HepG2 (cell line): ENCODE measurements around the gene IL21R. TPM values are rescaled to one million over a fixed set of nuclear protein-coding genes. Genes with fewer than 3 reads are reported as not detected.

Experiments used
- ATAC-seq: fragments of 200-7000 bp; cut with Tn5 transposase; 3 replicates; pipeline ENCODE4 v1.9.1; 2020; ENCODE audit warnings: mild to moderate bottlenecking, moderate library complexity
- BruUV-seq: library from RNA; stranded (reverse); fragments of 400-500 nt; replicated peaks from 2 replicates; lab custom pipeline; 2021; lab: Mats Ljungman, UMichigan
- CTCF ChIA-PET: fragments of 300-600 bp; formaldehyde crosslinking; extraction: SDS; loops from one replicate; lab custom pipeline; 2021; ENCODE audit warnings: low total read pairs, inconsistent platforms, low intra/inter-chr PET ratio; lab: Yijun Ruan, JAX
- POLR2A ChIA-PET: fragments of 350-600 bp; sonication (Branson Sonifier 250); formaldehyde crosslinking; loops from one replicate; lab custom pipeline; 2020; ENCODE audit warnings: antibody characterized with exemption, inconsistent platforms; lab: Yijun Ruan, JAX
- DNase-seq: peaks from one replicate; pipeline ENCODE4 v3.0.0-alpha.2; 2015; ENCODE audit warnings: low spot score
- FAIRE-seq: peaks from 3 replicates; lab custom pipeline; 2011; peaks lifted over from hg19 to GRCh38; lab: Jason Lieb, UNC
- H2AFZ ChIP-seq: one replicate; pipeline ENCODE4 v1.6.1; 2011; ENCODE audit warnings: low read length, inconsistent platforms
- H3K27ac ChIP-seq: fragments of 300-600 bp; 3 replicates; pipeline ENCODE4 v1.8.0; 2011; ENCODE audit warnings: mixed run types, mild to moderate bottlenecking, mixed read lengths, low read length, inconsistent platforms; ENCODE audit not compliant: insufficient read depth; ENCODE audit errors: extremely low read length
- H3K27me3 ChIP-seq, 2 experiments: fragments of 200-600 bp in 1 of 2; 2 replicates in 1 of 2; 3 replicates in 1 of 2; pipeline versions ENCODE4 v1.6.0 to v1.8.0; 2011; ENCODE audit warnings: low read length in 2 of 2, mild to moderate bottlenecking in 2 of 2, moderate library complexity in 2 of 2, inconsistent platforms in 1 of 2; ENCODE audit not compliant: insufficient read depth in 2 of 2, control insufficient read depth in 1 of 2
- H3K36me3 ChIP-seq, 2 experiments: fragments of 200-600 bp in 1 of 2; replicated peaks in 1 of 2; 2 replicates in 1 of 2; 3 replicates in 1 of 2; pipeline versions ENCODE4 v1.5.1 to v1.8.0; 2011; ENCODE audit warnings: low read length in 2 of 2, inconsistent platforms in 1 of 2; ENCODE audit not compliant: insufficient read depth in 2 of 2, control insufficient read depth in 1 of 2
- H3K4me1 ChIP-seq: 2 replicates; pipeline ENCODE4 v1.5.1; 2012; ENCODE audit warnings: low read length, inconsistent platforms; ENCODE audit not compliant: insufficient read depth
- H3K4me2 ChIP-seq: 2 replicates; pipeline ENCODE4 v1.6.0; 2011; ENCODE audit warnings: low read depth, low read length, inconsistent platforms
- H3K4me3 ChIP-seq, 3 experiments: fragments of 200-600 bp in 1 of 3; sonication (generic), shearing (Covaris generic) in 1 of 3; replicated peaks in 1 of 3; 2 replicates each; pipeline ENCODE4 v1.5.1; 2011 to 2016; ENCODE audit warnings: low read length in 3 of 3, inconsistent platforms in 2 of 3, low read depth in 2 of 3, mild to moderate bottlenecking in 2 of 3, control low read depth in 1 of 3, mixed read lengths in 1 of 3; ENCODE audit not compliant: insufficient read depth in 1 of 3
- H3K79me2 ChIP-seq: one replicate; pipeline ENCODE4 v1.6.1; 2011; ENCODE audit warnings: low read length, inconsistent platforms; ENCODE audit not compliant: insufficient read depth
- H3K9ac ChIP-seq: 2 replicates; pipeline ENCODE4 v1.6.0; 2011; ENCODE audit warnings: mild to moderate bottlenecking, low read depth, low read length, inconsistent platforms; ENCODE audit not compliant: insufficient read depth
- H3K9me3 ChIP-seq: 2 replicates; pipeline ENCODE4 v1.5.1; 2012; ENCODE audit warnings: mild to moderate bottlenecking, low read length
- H4K20me1 ChIP-seq: 2 replicates; pipeline ENCODE4 v1.6.0; 2011; ENCODE audit warnings: inconsistent platforms, mild to moderate bottlenecking, low read length, moderate library complexity; ENCODE audit not compliant: insufficient read depth
- BORCS8-MEF2B ChIP-seq: sonication (generic); formaldehyde crosslinking; IDR thresholded peaks from 2 replicates; pipeline ENCODE4 v1.8.0; 2022; ENCODE audit warnings: mild to moderate bottlenecking, missing genetic modification reagents
- CREB1 ChIP-seq, 2 experiments: fragments of 450-650 bp in 1 of 2; IDR thresholded peaks; 2 replicates each; pipeline ENCODE4 v1.6.1; 2016 to 2017; ENCODE audit warnings: control low read depth in 1 of 2, mild to moderate bottlenecking in 1 of 2, missing compliant biosample characterization in 1 of 2, missing genetic modification characterization in 1 of 2
- MAFK ChIP-seq, 2 experiments: IDR thresholded peaks in 1 of 2; conservative IDR thresholded peaks in 1 of 2; 2 replicates each; pipeline ENCODE4 v1.6.1; 2011; ENCODE audit warnings: improper control_type of control experiment in 2 of 2, low read length in 2 of 2
- ZBTB33 ChIP-seq: sonication (generic); formaldehyde crosslinking; IDR thresholded peaks from 2 replicates; pipeline ENCODE4 v1.4.0; 2020; ENCODE audit warnings: missing genetic modification reagents
- ZFP1 ChIP-seq: IDR thresholded peaks from 2 replicates; pipeline ENCODE4 v1.6.1; 2016
- ZNF12 ChIP-seq: sonication (generic); formaldehyde crosslinking; IDR thresholded peaks from 2 replicates; pipeline ENCODE4 v1.5.0; 2020; ENCODE audit warnings: missing genetic modification reagents
- ZNF329 ChIP-seq: sonication (generic); formaldehyde crosslinking; IDR thresholded peaks from 2 replicates; pipeline ENCODE4 v1.9.0; 2021; ENCODE audit warnings: low read depth, mild to moderate bottlenecking, missing genetic modification reagents
- ZSCAN9 ChIP-seq: IDR thresholded peaks from 2 replicates; pipeline ENCODE4 v1.6.1; 2016; ENCODE audit warnings: borderline replicate concordance
- WGBS: methylation state at CpG from one replicate; pipeline ENCODE4 v1.1.6; 2017; ENCODE audit warnings: low lambda C conversion rate; 5-methylcytosine and 5-hydroxymethylcytosine counted together
- in situ Hi-C: cut with HindIII; loops from 2 replicates; pipeline ENCODE4 v1.10.0; 2017; ENCODE audit warnings: low pct_unique_long_range_greater_than_20kb; ENCODE audit not compliant: extremely low pct_ligation_motif_present
- intact Hi-C: fragments of 100-400 bp; cut with micrococcal nuclease; formaldehyde crosslinking; loops from one replicate; pipeline ENCODE4 v1.10.0; 2022; ENCODE audit not compliant: unreplicated experiment
- polyA plus RNA-seq, 8 experiments: library from polyadenylated mRNA; depleted of rRNA in 3 of 8; stranded (reverse) in 7 of 8; unstranded in 1 of 8; fragments of >200 nt; fragmentation: Illumina TruSeq in 4 of 8; extraction: Trizol in 4 of 8; gene quantifications; 2 replicates each; pipeline versions ENCODE4 v1.2.1 to v1.2.3, GENCODE V29; 2011 to 2016; ENCODE audit warnings: low read depth in 4 of 8, missing spikeins in 1 of 8, mixed read lengths in 1 of 8; ENCODE audit not compliant: insufficient read depth in 1 of 8
- total RNA-seq, 5 experiments: library from RNA; depleted of rRNA; stranded (reverse); fragments of >200 nt; fragmentation: Illumina TruSeq; extraction: Trizol; gene quantifications; 2 replicates each; pipeline ENCODE4 v1.2.3, GENCODE V29; 2016; ENCODE audit warnings: low read depth in 1 of 5

IL21R gene
- total and polyA plus RNA-seq, 2 of the 13 experiments (the other 11 are each of a cell fraction or from before 2014, with no cell fraction given): 0.49 to 0.64 TPM

- intact Hi-C loops (no loop called here), in situ Hi-C loops (loop anchor here (10.0 kb wide), 1 partner anchor 278 kb away; no protein-coding TSS in a partner anchor)
- POLR2A ChIA-PET: no interaction called here
- Histone ChIP-seq H4K20me1 (no peaks in the 10 kb centered on the region), H2AFZ (no peak overlapping the region), H3K4me1 (peaks cover 7% of the 10 kb centered on the region; the same call in 1 of the 2 replicates), H3K9me3 (no peaks in the 10 kb centered on the region), H3K36me3 (no peaks in the 10 kb centered on the region), H3K4me3 (no peak overlapping the region), H3K9ac (no peak overlapping the region), H3K27me3 (peaks cover 4 to 35% of the 10 kb centered on the region in 2 experiments; a peak in 3 of 5 replicates), H3K27ac (no peak overlapping the region), H3K4me2 (no peak overlapping the region), H3K79me2 (no peaks in the 10 kb centered on the region)
- WGBS: 14% methylated on average over 15 of the region's 16 CpGs
- CTCF ChIA-PET: no interaction called here
- BruUV-seq: no TSS peak
- ATAC-seq (peak; percentile 5; the same call in 2 of the 3 replicates), DNase-seq (no peak), FAIRE-seq (no peak)
- TF ChIP-seq ZNF329 (CRISPR knock-in tag): peak; percentile 75
- TF ChIP-seq MAFK (conservative IDR thresholded peaks at IDR 0.05 in 1 of 2, IDR thresholded peaks at IDR 0.05 in 1 of 2; ENCODE audit: low read length in 2 of 2): peak in 1 of 2 experiments; percentile 16; a peak in 1 of 4 replicates
- TF ChIP-seq ZFP1 (CRISPR knock-in tag): no peak
- TF ChIP-seq CREB1 (IDR thresholded peaks at IDR 0.05): peak; percentile 20; the same call in 1 of the 2 replicates
- TF ChIP-seq CREB1 (CRISPR knock-in tag; IDR thresholded peaks at IDR 0.05): no peak
These were observed 50.9 kb downstream of the IL21R start for GRCh38 chr16:27452569-27453493.

- intact Hi-C loops (no loop called here), in situ Hi-C loops (loop anchor here (10.0 kb wide), 1 partner anchor 279 kb away; no protein-coding TSS in a partner anchor)
- no peak overlapping the region for H3K4me3 ChIP-seq
- H3K4me2 ChIP-seq: no peak overlapping the region
- no peak overlapping the region for H3K9ac ChIP-seq
- FAIRE-seq (no peak), DNase-seq (no peak), ATAC-seq (no peak)
- no peaks in the 10 kb centered on the region for H4K20me1 ChIP-seq
- H2AFZ ChIP-seq: no peak overlapping the region
- H3K79me2 ChIP-seq: no peaks in the 10 kb centered on the region
- H3K4me1 ChIP-seq: peaks cover 7% of the 10 kb centered on the region; the same call in 1 of the 2 replicates
- TF ChIP-seq ZSCAN9 (CRISPR knock-in tag) (no peak), ZBTB33 (CRISPR knock-in tag) (no peak), BORCS8-MEF2B (CRISPR knock-in tag) (no peak), ZNF12 (CRISPR knock-in tag) (peak; percentile 96)
- POLR2A ChIA-PET: no interaction called here
- no peaks in the 10 kb centered on the region for H3K9me3 ChIP-seq
- CTCF ChIA-PET: no interaction called here
- H3K27me3 ChIP-seq: peaks cover 4 to 35% of the 10 kb centered on the region in 2 experiments; a peak in 3 of 5 replicates
- BruUV-seq: no TSS peak
- WGBS: 71% methylated on average over 3 of the region's 3 CpGs
- no peak overlapping the region for H3K27ac ChIP-seq
- no peaks in the 10 kb centered on the region for H3K36me3 ChIP-seq
These were observed 51.5 kb downstream of the IL21R start for GRCh38 chr16:27453494-27453825.
